Measurements from ENCODE around the gene JOSD1.

JOSD1 gene

DNA sequence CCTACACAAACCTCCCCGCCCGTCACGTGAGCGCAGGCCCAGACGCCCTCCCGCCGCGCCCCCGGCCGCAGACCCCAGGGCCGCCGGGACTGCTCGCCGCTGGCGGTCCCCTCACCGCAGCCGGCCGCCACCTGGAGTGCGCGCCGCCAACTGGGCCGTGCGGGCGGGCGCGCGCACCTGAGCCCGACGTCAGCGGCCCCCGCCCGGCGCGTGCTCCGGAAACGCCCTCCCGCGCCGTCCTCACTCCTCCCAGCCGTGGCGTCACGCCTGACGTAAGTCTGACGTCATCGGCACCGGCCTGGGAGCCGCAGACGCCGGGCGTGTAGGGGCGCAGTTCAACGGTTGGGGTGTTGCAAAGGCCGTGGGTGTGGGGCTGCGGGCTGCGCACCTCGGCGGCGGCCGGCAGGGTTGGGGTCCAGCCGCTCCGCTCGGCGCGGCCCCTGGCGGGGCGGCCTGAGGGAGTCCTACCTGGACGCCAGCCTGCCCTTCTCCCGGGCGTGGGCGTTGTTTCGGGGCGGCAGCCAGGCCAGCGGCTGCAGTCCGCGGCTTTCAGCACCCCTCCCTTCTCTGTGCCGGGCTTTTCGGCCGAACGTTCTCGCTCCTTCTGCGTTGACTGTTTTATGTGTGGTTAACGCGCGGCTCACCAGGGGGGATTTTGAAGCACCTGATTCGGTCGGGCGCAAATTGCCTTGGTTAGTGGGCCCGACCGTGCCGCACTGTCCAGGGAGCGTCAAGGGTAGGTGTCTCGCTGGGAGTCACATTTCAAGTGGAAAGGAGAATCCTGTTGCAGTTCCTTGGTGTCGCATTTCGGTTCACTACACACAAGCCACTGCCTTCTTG lies at the start of gene JOSD1:
TSS of gene JOSD1 (minus strand) at position 155 of the 840 bp plus-strand sequence. CDS start 956 bp downstream, outside the sequence.
- Mint-ChIP-seq H3K9me3 (no peaks in the 10 kb centered on the region), H3K27ac (peak within 1 kb of the TSS; percentile 97), H3K27me3 (no peaks in the 10 kb centered on the region), H3K36me3 (peaks cover 12 to 22% of the 10 kb centered on the region in 2 donors), H3K4me1 (peaks cover 31 to 53% of the 10 kb centered on the region in 2 donors), H3K4me3 (peak within 1 kb of the TSS; percentile 93 to 96)
- DNase-seq (peak; percentile 97), ATAC-seq (replicated peaks) (peak; percentile 54 to 61)

- Mint-ChIP-seq H3K36me3 (peaks cover 37 to 50% of the 10 kb centered on the region in 2 donors), H3K4me3 (peak overlapping the region; percentile 21 to 28), H3K27me3 (no peaks in the 10 kb centered on the region), H3K4me1 (peaks cover 30 to 57% of the 10 kb centered on the region in 2 donors), H3K27ac (peak overlapping the region; percentile 99), H3K9me3 (peaks cover 0 to 3% of the 10 kb centered on the region in 2 donors)
- DNase-seq (no peak), ATAC-seq (replicated peaks) (no peak)
Observed at GRCh38 chr22:38750104-38750503, 49.4 kb upstream of the JOSD1 start.

- Mint-ChIP-seq H3K27me3 (no peaks in the 10 kb centered on the region), H3K27ac (peak overlapping the region; percentile 5), H3K36me3 (peaks cover 37 to 54% of the 10 kb centered on the region in 2 donors), H3K4me3 (no peak overlapping the region), H3K4me1 (peaks cover 25 to 43% of the 10 kb centered on the region in 2 donors), H3K9me3 (peaks cover 0 to 3% of the 10 kb centered on the region in 2 donors)
- DNase-seq (no peak), ATAC-seq (replicated peaks) (no peak)
Observed at GRCh38 chr22:38748487-38749136, 47.9 kb upstream of the JOSD1 start.

DNA sequence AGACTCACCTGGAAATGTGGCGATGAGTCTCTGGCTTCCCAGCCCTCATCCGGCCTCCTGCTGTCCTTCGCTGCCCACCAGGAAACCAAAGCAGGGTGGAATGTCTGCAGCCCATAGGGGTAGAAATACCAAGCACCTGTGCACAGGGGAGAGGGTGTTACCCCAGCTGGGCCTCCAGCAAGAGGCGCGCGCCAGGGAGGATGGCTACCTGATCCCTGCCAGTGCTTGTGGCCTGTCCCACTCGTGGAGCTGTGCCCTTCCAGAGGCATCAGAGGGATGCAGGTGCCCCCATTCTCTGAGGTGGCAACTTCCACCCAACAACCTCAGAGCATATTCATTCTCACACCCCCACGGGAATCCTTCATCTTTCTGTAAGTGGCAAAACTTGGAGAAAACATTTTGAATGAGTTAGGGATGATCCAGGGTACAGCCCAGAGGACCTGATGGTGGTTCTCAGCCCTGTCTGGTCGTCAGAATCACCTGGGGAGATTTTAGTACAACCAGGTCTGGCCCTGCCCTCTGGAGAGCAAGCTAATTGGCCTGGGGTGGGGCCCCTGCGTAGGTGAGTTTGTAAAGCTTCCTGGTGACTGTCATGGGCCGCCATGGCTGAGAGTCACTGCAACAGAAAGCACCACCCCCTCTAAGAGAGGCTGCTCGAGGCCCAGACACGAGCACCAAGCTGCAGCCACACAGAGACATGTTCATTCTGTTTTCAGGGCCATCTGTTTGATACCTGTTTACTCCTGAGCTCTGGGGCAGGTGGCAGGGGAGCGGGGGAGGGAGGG lies 45.1 kb upstream of the JOSD1 start:
- Mint-ChIP-seq H3K4me3 (no peak overlapping the region), H3K36me3 (peaks cover 35 to 51% of the 10 kb centered on the region in 2 donors), H3K4me1 (peaks cover 3 to 16% of the 10 kb centered on the region in 2 donors), H3K27me3 (no peaks in the 10 kb centered on the region), H3K27ac (peak overlapping the region; percentile 56), H3K9me3 (no peaks in the 10 kb centered on the region)
- ATAC-seq (replicated peaks) (no peak), DNase-seq (no peak)

- Mint-ChIP-seq H3K27me3 (no peaks in the 10 kb centered on the region), H3K4me1 (peaks cover 0 to 7% of the 10 kb centered on the region in 2 donors), H3K27ac (no peak overlapping the region), H3K36me3 (peaks cover 33 to 52% of the 10 kb centered on the region in 2 donors), H3K4me3 (no peak overlapping the region), H3K9me3 (no peaks in the 10 kb centered on the region)
- DNase-seq (no peak), ATAC-seq (replicated peaks) (no peak)
Observed at GRCh38 chr22:38744981-38745380, 44.2 kb upstream of the JOSD1 start.

DNA sequence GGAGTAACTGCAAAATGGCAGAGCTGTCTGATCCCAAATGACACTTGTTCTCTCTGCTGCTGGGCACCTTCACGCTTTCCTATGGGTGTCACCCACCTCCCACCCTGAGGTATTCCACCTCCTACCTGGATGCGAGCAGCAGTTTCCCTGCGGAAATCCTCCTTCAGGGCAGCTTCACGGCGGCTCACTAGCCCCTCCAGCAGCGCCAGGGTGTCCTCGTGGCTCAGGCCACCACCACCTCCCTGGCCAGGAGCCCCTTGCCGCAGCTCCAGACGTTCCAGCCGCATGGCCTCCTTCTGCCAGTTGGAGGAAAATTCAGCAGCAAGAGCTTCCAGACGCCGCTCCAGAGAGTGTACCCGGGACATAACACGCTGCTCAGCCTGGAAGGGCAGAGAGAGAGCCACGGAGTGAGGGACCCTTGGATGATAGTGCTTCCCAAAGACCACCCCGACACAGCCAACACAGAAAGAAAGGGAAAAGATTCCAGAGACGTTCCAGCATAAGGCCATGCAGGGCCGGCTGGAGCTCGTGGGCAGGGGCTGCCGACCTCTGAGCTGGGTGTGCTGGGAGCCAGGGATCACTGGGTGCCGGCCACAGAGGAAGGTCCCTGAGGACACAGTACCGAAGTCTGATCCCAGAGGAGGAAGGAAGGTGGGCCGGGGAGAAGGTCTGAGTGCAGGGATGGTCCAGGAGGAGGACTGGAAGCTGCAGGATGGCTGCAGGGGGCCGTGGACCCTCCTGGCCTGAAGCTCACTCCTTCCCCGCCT lies 41.6 kb upstream of the JOSD1 start:
- Mint-ChIP-seq H3K27ac (peak overlapping the region; percentile 91), H3K9me3 (no peaks in the 10 kb centered on the region), H3K27me3 (no peaks in the 10 kb centered on the region), H3K36me3 (peaks cover 43 to 52% of the 10 kb centered on the region in 2 donors), H3K4me1 (peaks cover 3 to 12% of the 10 kb centered on the region in 2 donors), H3K4me3 (no peak overlapping the region)
- ATAC-seq (replicated peaks) (no peak), DNase-seq (no peak)

- H3K9me3 Mint-ChIP-seq = no peaks in the 10 kb centered on the region
- H3K4me1 Mint-ChIP-seq = peaks cover 7 to 20% of the 10 kb centered on the region in 2 donors
Observed at GRCh38 chr22:38741576-38741975, 40.8 kb upstream of the JOSD1 start.

GRCh38 chr22:38741166-38741565 lies 40.4 kb upstream of the JOSD1 start:
- Mint-ChIP-seq H3K4me3 (no peak overlapping the region), H3K9me3 (no peaks in the 10 kb centered on the region)

More at GRCh38 chr22:38741576-38741975, 40.8 kb upstream of the JOSD1 start:
- Mint-ChIP-seq H3K27ac (peak overlapping the region; percentile 81), H3K4me3 (no peak overlapping the region), H3K36me3 (peaks cover 50 to 58% of the 10 kb centered on the region in 2 donors), H3K27me3 (no peaks in the 10 kb centered on the region)
- ATAC-seq (replicated peaks) (no peak), DNase-seq (no peak)

GRCh38 chr22:38740754-38741153 lies 40.0 kb upstream of the JOSD1 start:
- no peak overlapping the region for H3K4me3 Mint-ChIP-seq
- ATAC-seq (replicated peaks) (no peak), DNase-seq (no peak)
- H3K27ac Mint-ChIP-seq = no peak overlapping the region
- no peaks in the 10 kb centered on the region for H3K27me3 Mint-ChIP-seq
- peaks cover 12 to 28% of the 10 kb centered on the region in 2 donors for H3K4me1 Mint-ChIP-seq
- no peaks in the 10 kb centered on the region for H3K9me3 Mint-ChIP-seq
- H3K36me3 Mint-ChIP-seq = peaks cover 55 to 64% of the 10 kb centered on the region in 2 donors

More at GRCh38 chr22:38741166-38741565, 40.4 kb upstream of the JOSD1 start:
- Mint-ChIP-seq H3K36me3 (peaks cover 51 to 60% of the 10 kb centered on the region in 2 donors), H3K4me1 (peaks cover 8 to 24% of the 10 kb centered on the region in 2 donors), H3K27me3 (no peaks in the 10 kb centered on the region), H3K27ac (peak overlapping the region; percentile 81)
- DNase-seq = no peak
- ATAC-seq (replicated peaks) = no peak

DNA sequence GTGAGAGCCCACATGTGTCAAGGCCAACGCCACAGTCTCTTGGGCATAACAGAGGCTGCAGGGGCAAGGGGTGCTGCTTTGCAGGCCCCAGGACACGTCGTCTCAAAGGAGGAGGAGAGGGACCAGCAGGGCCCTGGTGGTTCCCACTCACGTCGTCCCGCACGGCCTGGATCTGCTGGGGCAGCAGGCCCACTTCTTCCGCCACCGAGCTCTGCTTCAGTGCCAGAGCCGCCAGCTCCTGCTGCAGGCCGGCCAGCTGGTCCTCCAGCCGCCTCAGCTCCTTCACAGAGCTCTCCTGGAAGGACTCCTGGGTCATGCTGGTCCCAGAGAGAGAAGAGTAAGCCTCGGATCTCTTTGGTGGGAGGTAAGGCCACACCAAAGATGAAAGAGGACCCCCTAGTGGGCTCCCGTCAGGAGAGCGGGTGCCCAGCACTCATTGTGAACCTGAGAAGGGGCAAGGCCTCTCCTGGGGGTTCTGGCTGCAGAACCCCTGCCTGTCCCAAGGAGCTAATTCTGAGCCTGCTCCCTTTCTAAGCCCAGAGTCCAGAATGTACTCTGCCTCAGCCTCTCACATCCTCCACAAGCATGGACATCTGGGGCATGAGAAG lies 39.5 kb upstream of the JOSD1 start:
- Mint-ChIP-seq H3K9me3 (no peaks in the 10 kb centered on the region), H3K36me3 (peaks cover 57 to 66% of the 10 kb centered on the region in 2 donors), H3K4me3 (no peak overlapping the region), H3K4me1 (peaks cover 17 to 34% of the 10 kb centered on the region in 2 donors), H3K27ac (peak overlapping the region; percentile 85), H3K27me3 (no peaks in the 10 kb centered on the region)
- ATAC-seq (replicated peaks) = no peak
- DNase-seq = no peak

DNA sequence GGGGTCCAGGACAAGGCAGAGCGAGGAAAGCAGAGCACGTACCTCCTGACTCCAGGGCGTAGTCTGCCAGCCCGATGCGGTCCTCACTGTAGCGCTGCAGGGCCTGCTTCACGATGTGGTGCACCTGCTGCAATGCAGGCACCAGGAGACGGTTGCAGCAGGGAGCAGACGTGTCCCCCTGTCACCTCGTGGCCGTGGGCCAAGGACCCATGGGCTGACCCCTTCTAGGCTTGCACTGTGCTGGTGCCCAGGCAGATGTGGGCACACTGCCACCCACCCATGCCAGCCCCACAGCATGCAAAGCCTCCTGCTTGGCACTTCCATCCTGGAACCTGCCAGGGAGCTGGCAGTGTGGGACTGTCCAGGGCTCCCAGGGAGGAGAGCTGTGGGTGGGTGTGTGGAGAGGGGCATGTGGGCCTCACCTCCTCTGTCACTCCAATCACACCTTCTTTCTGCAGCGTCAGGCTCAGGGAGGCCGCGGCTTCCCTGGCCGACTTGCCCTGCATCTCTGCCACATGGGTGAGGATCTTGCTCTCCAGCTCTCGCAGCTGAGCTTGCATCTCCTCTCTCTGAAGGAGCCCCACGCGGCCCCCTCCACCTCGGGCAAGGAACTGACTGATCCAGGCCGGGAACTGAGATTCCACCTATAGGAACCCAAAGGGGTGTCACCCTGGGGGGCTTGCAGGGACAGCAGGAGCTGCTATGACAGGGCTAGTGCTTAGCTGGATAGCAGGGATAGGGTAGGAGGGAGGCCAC lies 38.7 kb upstream of the JOSD1 start:
- peak overlapping the region; percentile 85 for H3K27ac Mint-ChIP-seq
- no peaks in the 10 kb centered on the region for H3K27me3 Mint-ChIP-seq
- H3K36me3 Mint-ChIP-seq = peaks cover 60 to 66% of the 10 kb centered on the region in 2 donors
- H3K4me1 Mint-ChIP-seq = peaks cover 23 to 41% of the 10 kb centered on the region in 2 donors
- no peaks in the 10 kb centered on the region for H3K9me3 Mint-ChIP-seq
- DNase-seq (no peak), ATAC-seq (replicated peaks) (no peak)
- H3K4me3 Mint-ChIP-seq = no peak overlapping the region

DNA sequence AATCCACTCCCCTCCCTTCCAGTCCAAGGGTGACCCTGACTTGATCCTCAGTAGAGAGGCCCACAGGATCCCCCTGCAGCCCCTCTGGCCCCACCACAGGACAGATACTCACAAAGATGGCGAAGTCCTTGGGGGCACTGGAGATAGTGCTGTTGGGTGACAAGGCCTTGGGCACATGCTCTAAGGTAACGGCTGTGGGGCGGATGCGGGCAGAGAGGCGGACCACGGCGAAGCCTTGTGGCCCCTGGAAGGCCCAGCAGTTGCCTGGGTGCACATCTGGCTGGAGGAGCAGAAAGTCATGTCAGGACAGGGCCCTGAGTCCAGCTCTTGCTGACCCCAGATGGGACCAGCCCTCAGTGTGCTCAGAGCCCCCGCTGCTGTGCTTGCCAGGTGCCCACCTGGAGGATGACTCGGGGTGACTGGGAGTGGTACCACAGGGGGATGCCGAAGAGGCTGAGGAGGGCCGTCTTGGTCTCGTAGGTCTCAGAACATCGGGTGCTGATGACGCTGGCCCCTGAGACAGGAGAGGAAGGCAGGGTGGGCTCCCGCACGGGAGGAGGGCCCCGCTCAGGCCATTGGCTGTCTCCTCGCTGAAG lies 37.8 kb upstream of the JOSD1 start:
- H3K9me3 Mint-ChIP-seq = no peaks in the 10 kb centered on the region
- H3K36me3 Mint-ChIP-seq = peaks cover 60 to 74% of the 10 kb centered on the region in 2 donors
- H3K27me3 Mint-ChIP-seq = no peaks in the 10 kb centered on the region
- DNase-seq (no peak), ATAC-seq (replicated peaks) (no peak)
- peak overlapping the region; percentile 79 for H3K27ac Mint-ChIP-seq
- H3K4me3 Mint-ChIP-seq = peak overlapping the region in 1 of 2 donors; percentile 36
- H3K4me1 Mint-ChIP-seq = peaks cover 29 to 49% of the 10 kb centered on the region in 2 donors
